NT2/D1 (cell line): Measurements from ENCODE around the gene PTGES2.

Experiments used
- SUZ12 ChIP-seq: IDR thresholded peaks from 2 replicates; pipeline ENCODE4 v1.6.1; 2011; ENCODE audit not compliant: insufficient read length, insufficient read depth; ENCODE audit errors: extremely low read depth
- YY1 ChIP-seq: IDR thresholded peaks from 2 replicates; pipeline ENCODE4 v1.6.1; 2011; ENCODE audit not compliant: insufficient read length, insufficient read depth

GRCh38 chr9:128139621-128140020, 12.1 kb upstream of the PTGES2 start:
- TF ChIP-seq SUZ12 (no peak), YY1 (no peak)
